Common myeloid progenitor, CD34-positive (primary cell): ENCODE data around the gene RFC2.
"Not testable (repeated sequence)": the region's sequence is repeated elsewhere in the genome, so short reads cannot be mapped to it uniquely, and the experiment has no call there.

Source experiments
- CTCF ChIA-PET: fragments of 350-600 bp; sonication (Branson Sonifier 250); formaldehyde crosslinking; loops from one replicate; lab custom pipeline; 2021; ENCODE audit warnings: antibody characterized with exemption; lab: Charles Lee
- POLR2A ChIA-PET: fragments of 350-600 bp; sonication (Branson Sonifier 250); formaldehyde crosslinking; loops from one replicate; lab custom pipeline; 2021; ENCODE audit warnings: antibody characterized with exemption; lab: Charles Lee
- DNase-seq, 3 donors: peaks; one replicate each; pipeline versions ENCODE4 v3.0.0 to v3.0.0-alpha.2; 2013
- H3K27ac ChIP-seq, 2 experiments: 1 replicate in 1 of 2; 2 replicates in 1 of 2; pipeline ENCODE4 v1.7.0; 2013; ENCODE audit warnings: inconsistent platforms in 2 of 2, low read length in 2 of 2, mild to moderate bottlenecking in 2 of 2, low read depth in 1 of 2, moderate library complexity in 1 of 2; ENCODE audit not compliant: severe bottlenecking in 2 of 2, insufficient read depth in 1 of 2, poor library complexity in 1 of 2
- H3K27me3 ChIP-seq, 5 experiments: replicated peaks in 2 of 5; 1 replicate in 3 of 5; 2 replicates in 2 of 5; pipeline versions ENCODE4 v1.6.1 to v1.7.0; 2013; ENCODE audit warnings: low read length in 4 of 5, mild to moderate bottlenecking in 2 of 5, moderate library complexity in 2 of 5, inconsistent platforms in 1 of 5; ENCODE audit not compliant: insufficient read depth in 5 of 5, control insufficient read depth in 4 of 5
- H3K36me3 ChIP-seq, 4 experiments: 1 replicate in 2 of 4; 2 replicates in 2 of 4; pipeline versions ENCODE4 v1.6.1 to v1.7.0; 2013; ENCODE audit warnings: low read length in 3 of 4, control low read depth in 1 of 4, mild to moderate bottlenecking in 1 of 4; ENCODE audit not compliant: control insufficient read depth in 4 of 4, insufficient read depth in 4 of 4
- H3K4me1 ChIP-seq, 4 experiments: 1 replicate in 3 of 4; 2 replicates in 1 of 4; pipeline versions ENCODE4 v1.6.1 to v1.7.1; 2013; ENCODE audit warnings: low read length in 3 of 4, mild to moderate bottlenecking in 3 of 4, control low read depth in 1 of 4, inconsistent platforms in 1 of 4, moderate library complexity in 1 of 4; ENCODE audit not compliant: control insufficient read depth in 4 of 4, insufficient read depth in 4 of 4; ENCODE audit errors: control extremely low read depth in 1 of 4
- H3K4me3 ChIP-seq, 7 experiments: 1 replicate in 4 of 7; 2 replicates in 3 of 7; pipeline versions ENCODE4 v1.5.1 to v1.7.0; 2013; ENCODE audit warnings: mild to moderate bottlenecking in 7 of 7, low read length in 6 of 7, moderate library complexity in 6 of 7, inconsistent platforms in 2 of 7, low read depth in 2 of 7, control low read depth in 1 of 7; ENCODE audit not compliant: insufficient read depth in 4 of 7, control insufficient read depth in 1 of 7; ENCODE audit errors: extremely low read depth in 1 of 7
- H3K9me3 ChIP-seq, 5 experiments: 1 replicate in 4 of 5; 2 replicates in 1 of 5; pipeline versions ENCODE4 v1.6.1 to v1.7.1; 2013; ENCODE audit warnings: low read length in 4 of 5, mild to moderate bottlenecking in 2 of 5, inconsistent platforms in 1 of 5, low read depth in 1 of 5, moderate library complexity in 1 of 5; ENCODE audit not compliant: control insufficient read depth in 4 of 5, insufficient read depth in 2 of 5; ENCODE audit errors: control extremely low read depth in 1 of 5
- WGBS: methylation state at CpG from one replicate; pipeline ENCODE4 v1.1.5; 2013; ENCODE audit not compliant: insufficient coverage; 5-methylcytosine and 5-hydroxymethylcytosine counted together

Gene RFC2

GRCh38 chr7:74212661-74213060 is 41.5 kb downstream of the RFC2 start:
- Histone ChIP-seq H3K36me3 (peaks cover 9 to 29% (median 16%) of the 10 kb centered on the region in 4 experiments), H3K4me3 (peak overlapping the region in 4 of 7 experiments; percentile 4 to 47 (median 28)), H3K4me1 (peaks cover 7 to 72% (median 65%) of the 10 kb centered on the region in 4 experiments), H3K27ac (peak overlapping the region in 1 of 2 experiments; percentile 57), H3K9me3 (no peaks in the 10 kb centered on the region), H3K27me3 (no peaks in the 10 kb centered on the region)
- POLR2A ChIA-PET, result no interaction called here
- DNase-seq, result no peak
- CTCF ChIA-PET, result interaction anchor here (1.4 kb wide), 1 partner anchor 188 kb away, joined by 5 read pairs; no protein-coding TSS in a partner anchor
- 95% methylated on average over 11 of the region's 11 CpGs for WGBS

GRCh38 chr7:74208241-74208640 is 46.0 kb downstream of the RFC2 start:
- ChIA-PET CTCF (interaction anchor here (1.0 to 5.6 kb wide), 6 partner anchors 9 to 193 kb away, joined by 3 to 65 read pairs (median 15); partner anchors contain the start of gene CLIP2), POLR2A (interaction anchor here (0.8 kb wide), 1 partner anchor 46 kb away, joined by 3 read pairs; no protein-coding TSS in a partner anchor)
- not testable (repeated sequence) for H3K4me3 ChIP-seq, H3K27me3 ChIP-seq, H3K36me3 ChIP-seq, DNase-seq, H3K9me3 ChIP-seq
- peaks cover 3 to 66% (median 55%) of the 10 kb centered on the region in 4 experiments for H3K4me1 ChIP-seq
- peak overlapping the region in 1 of 2 experiments; percentile 4 for H3K27ac ChIP-seq
- 96% methylated on average over 7 of the region's 7 CpGs for WGBS

- POLR2A ChIA-PET, result interaction anchor here (1.0 kb wide), 1 partner anchor 9 kb away, joined by 3 read pairs; no protein-coding TSS in a partner anchor
- H3K27me3 ChIP-seq, result no peaks in the 10 kb centered on the region
- H3K4me1 ChIP-seq, result peaks cover 3 to 66% (median 55%) of the 10 kb centered on the region in 4 experiments
- 96% methylated on average over 8 of the region's 11 CpGs for WGBS
- peaks cover 0 to 2% (median 0%) of the 10 kb centered on the region in 4 experiments for H3K36me3 ChIP-seq
- no peaks in the 10 kb centered on the region for H3K9me3 ChIP-seq
- no peak for DNase-seq
- CTCF ChIA-PET, result interaction anchor here (0.6 to 5.6 kb wide), 11 partner anchors 9 to 194 kb away, joined by 3 to 65 read pairs (median 12); partner anchors contain the start of gene CLIP2
- no peak overlapping the region for H3K27ac ChIP-seq
- no peak overlapping the region for H3K4me3 ChIP-seq
Measured at GRCh38 chr7:74207586-74207985, 46.6 kb downstream of the RFC2 start.

- H3K4me1 ChIP-seq, result peaks cover 3 to 60% (median 47%) of the 10 kb centered on the region in 4 experiments
- H3K36me3 ChIP-seq, result no peaks in the 10 kb centered on the region
- H3K4me3 ChIP-seq, result peak overlapping the region in 4 of 7 experiments; percentile 25 to 72 (median 44)
- POLR2A ChIA-PET, result interaction anchor here (0.6 to 1.2 kb wide), 4 partner anchors 10 to 82 kb away, joined by 3 to 4 read pairs (median 3); no protein-coding TSS in a partner anchor
- no peaks in the 10 kb centered on the region for H3K27me3 ChIP-seq
- H3K27ac ChIP-seq, result no peak overlapping the region
- no peaks in the 10 kb centered on the region for H3K9me3 ChIP-seq
- WGBS, result 18% methylated on average over 19 of the region's 23 CpGs
- CTCF ChIA-PET, result interaction anchor here (0.5 to 5.6 kb wide), 41 partner anchors 9 to 452 kb away, joined by 3 to 65 read pairs (median 4); partner anchors contain the start of genes CLIP2 and RFC2
- DNase-seq, result peak in 2 of 3 donors; percentile 67 to 75
Measured at GRCh38 chr7:74206589-74207120, 47.5 kb downstream of the RFC2 start.

- ChIA-PET POLR2A (interaction anchor here (0.8 to 1.2 kb wide), 2 partner anchors 12 to 82 kb away, joined by 3 to 4 read pairs; no protein-coding TSS in a partner anchor), CTCF (interaction anchor here (0.5 to 5.6 kb wide), 41 partner anchors 8 to 453 kb away, joined by 3 to 65 read pairs (median 4); partner anchors contain the start of genes CLIP2 and RFC2)
- H3K4me3 ChIP-seq, DNase-seq, H3K9me3 ChIP-seq, H3K27me3 ChIP-seq, H3K27ac ChIP-seq, H3K36me3 ChIP-seq: not testable (repeated sequence)
- peaks cover 3 to 59% (median 43%) of the 10 kb centered on the region in 4 experiments for H3K4me1 ChIP-seq
- WGBS, result 96% methylated on average over 7 of the region's 10 CpGs
Measured at GRCh38 chr7:74206052-74206451, 48.1 kb downstream of the RFC2 start.

- H3K4me1 ChIP-seq, result peaks cover 0 to 45% (median 29%) of the 10 kb centered on the region in 4 experiments
- ChIA-PET CTCF (interaction anchor here (0.6 to 6.1 kb wide), 13 partner anchors 14 to 286 kb away, joined by 3 to 31 read pairs (median 4); partner anchors contain the start of gene CLIP2), POLR2A (interaction anchor here (0.6 kb wide), 1 partner anchor 16 kb away, joined by 4 read pairs; no protein-coding TSS in a partner anchor)
- no peak for DNase-seq
- no peak overlapping the region for H3K27ac ChIP-seq
- peaks cover 0 to 4% (median 0%) of the 10 kb centered on the region in 4 experiments for H3K36me3 ChIP-seq
- H3K9me3 ChIP-seq, result no peaks in the 10 kb centered on the region
- H3K27me3 ChIP-seq, result no peaks in the 10 kb centered on the region
- H3K4me3 ChIP-seq, result no peak overlapping the region
- WGBS, result 100% methylated on average over 1 of the region's 1 CpG
Measured at GRCh38 chr7:74203956-74204618, 50.1 kb downstream of the RFC2 start.
